KOPT-K1 (cell line): Measurements from ENCODE around the gene PHIP.
"Not testable (repeated sequence)": the region's sequence is repeated elsewhere in the genome, so short reads cannot be mapped to it uniquely, and the experiment has no call there.

Experiments used
- H3K27ac ChIP-seq: fragments of 200-600 bp; sonication (generic); 2 replicates; pipeline ENCODE4 v1.5.1; 2016; ENCODE audit warnings: antibody characterized with exemption, mild to moderate bottlenecking, low read depth, low read length; ENCODE audit not compliant: poor library complexity, severe bottlenecking
- H3K36me3 ChIP-seq: fragments of 200-600 bp; sonication (generic); 2 replicates; pipeline ENCODE4 v1.5.1; 2017; ENCODE audit warnings: antibody characterized with exemption, mild to moderate bottlenecking, low read length, moderate library complexity; ENCODE audit not compliant: insufficient read depth
- H3K9me3 ChIP-seq: fragments of 200-600 bp; sonication (generic); 2 replicates; pipeline ENCODE4 v1.5.1; 2017; ENCODE audit warnings: antibody characterized with exemption, low read length, mild to moderate bottlenecking; ENCODE audit not compliant: insufficient read depth, poor library complexity, severe bottlenecking

Gene PHIP

DNA sequence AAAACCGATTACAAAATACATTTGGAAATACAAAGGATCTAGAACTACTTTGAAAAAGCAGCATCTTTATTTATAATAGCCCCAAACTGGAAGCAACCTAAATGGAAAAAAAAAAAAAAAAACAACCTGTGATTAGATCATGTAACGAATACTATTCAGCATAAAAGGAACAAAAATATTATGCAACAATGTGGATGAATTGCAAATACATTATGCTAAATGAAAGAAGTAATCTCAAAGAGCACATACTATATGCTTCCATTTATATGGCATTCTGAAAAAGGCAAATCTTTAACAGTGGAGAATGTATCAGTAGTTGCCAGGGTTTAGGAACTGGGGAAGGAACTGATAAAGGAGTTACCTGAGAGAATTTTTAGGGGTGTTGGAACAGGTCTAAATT is 181.8 kb downstream of the PHIP start:
- H3K27ac ChIP-seq = no peak overlapping the region
- H3K9me3 ChIP-seq = no peaks in the 10 kb centered on the region
- peaks cover 6% of the 10 kb centered on the region; the same call in 1 of the 2 replicates for H3K36me3 ChIP-seq

DNA sequence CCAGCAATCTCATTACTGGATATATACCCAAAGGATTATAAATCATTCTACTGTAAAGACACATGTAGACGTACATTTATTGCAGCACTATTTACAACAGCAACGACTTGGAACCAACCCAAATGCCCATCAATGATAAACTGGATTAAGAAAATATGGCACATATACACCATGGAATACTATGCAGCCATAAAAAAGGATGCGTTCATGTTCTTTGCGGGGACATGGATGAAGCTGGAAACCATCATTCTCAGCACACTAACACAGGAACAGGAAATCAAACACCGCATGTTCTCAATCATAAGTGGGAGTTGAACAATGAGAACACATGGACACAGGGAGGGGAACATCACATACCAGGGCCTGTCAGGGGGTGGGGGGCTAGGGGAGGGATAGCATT is 188.2 kb downstream of the PHIP start:
- H3K27ac ChIP-seq, H3K9me3 ChIP-seq: not testable (repeated sequence)
- H3K36me3 ChIP-seq = peaks cover 11% of the 10 kb centered on the region
